Measurements from ENCODE around the gene RABEP2.
A peak's percentile ranks its signal among the peaks of the same experiment; 100 is the strongest.

DNA sequence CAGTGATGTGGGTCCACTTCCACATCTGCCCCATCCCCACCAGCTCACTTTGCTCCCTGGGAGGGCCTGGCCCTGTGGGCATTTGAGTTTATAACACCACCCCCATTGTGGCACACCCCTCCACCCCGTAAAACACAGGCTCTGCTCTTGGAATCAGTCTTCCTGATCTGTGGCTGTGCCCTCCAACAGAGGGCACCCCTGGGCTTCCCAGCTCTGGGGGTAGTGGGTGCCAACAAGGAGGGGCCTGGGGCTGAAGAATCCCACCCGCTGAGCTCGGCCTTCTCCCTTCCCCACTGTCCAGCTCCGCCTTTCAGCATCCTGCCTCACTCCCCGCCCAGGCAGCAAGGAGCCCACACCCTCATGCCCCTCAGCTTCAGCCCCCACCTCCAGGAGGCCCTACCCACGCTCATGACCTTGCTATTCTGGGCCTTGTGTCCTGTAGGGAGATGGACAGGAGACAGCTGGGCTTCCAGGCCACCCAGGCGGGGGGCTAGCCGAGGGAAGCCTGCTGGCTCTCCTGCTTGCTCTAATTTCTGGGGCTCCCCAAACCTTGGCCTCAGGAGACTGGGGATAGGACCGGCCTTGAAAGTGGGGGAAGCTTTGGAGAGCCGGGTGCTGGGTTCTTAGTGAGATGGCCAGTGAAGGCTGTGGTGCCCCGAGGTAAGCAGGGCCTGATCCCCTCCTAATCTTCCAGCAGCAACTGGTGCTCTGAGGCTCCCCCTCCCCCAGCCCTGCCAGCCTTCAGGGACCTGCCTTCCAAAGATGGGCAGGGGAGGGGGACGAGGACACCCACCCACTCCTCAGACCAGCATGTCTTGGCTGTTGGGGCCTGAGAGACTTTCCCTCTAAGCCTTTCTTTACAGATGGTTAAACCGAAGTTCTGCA lies 49.7 kb downstream of the RABEP2 start:
- TF ChIP-seq, protein P1, sequence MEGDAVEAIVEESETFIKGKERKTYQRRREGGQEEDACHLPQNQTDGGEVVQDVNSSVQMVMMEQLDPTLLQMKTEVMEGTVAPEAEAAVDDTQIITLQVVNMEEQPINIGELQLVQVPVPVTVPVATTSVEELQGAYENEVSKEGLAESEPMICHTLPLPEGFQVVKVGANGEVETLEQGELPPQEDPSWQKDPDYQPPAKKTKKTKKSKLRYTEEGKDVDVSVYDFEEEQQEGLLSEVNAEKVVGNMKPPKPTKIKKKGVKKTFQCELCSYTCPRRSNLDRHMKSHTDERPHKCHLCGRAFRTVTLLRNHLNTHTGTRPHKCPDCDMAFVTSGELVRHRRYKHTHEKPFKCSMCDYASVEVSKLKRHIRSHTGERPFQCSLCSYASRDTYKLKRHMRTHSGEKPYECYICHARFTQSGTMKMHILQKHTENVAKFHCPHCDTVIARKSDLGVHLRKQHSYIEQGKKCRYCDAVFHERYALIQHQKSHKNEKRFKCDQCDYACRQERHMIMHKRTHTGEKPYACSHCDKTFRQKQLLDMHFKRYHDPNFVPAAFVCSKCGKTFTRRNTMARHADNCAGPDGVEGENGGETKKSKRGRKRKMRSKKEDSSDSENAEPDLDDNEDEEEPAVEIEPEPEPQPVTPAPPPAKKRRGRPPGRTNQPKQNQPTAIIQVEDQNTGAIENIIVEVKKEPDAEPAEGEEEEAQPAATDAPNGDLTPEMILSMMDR (IDR thresholded peaks at IDR 0.05; ENCODE audit: low read depth, low read length, poor library complexity, severe bottlenecking): peak; percentile 46
- TF ChIP-seq EZH2phosphoT487 (IDR thresholded peaks at IDR 0.05; ENCODE audit: borderline replicate concordance, low read length): no peak
